ENCODE results near the gene ZNF365. TPM values are rescaled to one million over a fixed set of nuclear protein-coding genes. Genes with fewer than 3 reads are reported as not detected.

ZNF365 gene
- total and polyA plus RNA-seq, 2 of the 8 experiments (the other 6 are each of a cell fraction or from before 2014, with no cell fraction given): 0.41 to 0.43 TPM

DNA sequence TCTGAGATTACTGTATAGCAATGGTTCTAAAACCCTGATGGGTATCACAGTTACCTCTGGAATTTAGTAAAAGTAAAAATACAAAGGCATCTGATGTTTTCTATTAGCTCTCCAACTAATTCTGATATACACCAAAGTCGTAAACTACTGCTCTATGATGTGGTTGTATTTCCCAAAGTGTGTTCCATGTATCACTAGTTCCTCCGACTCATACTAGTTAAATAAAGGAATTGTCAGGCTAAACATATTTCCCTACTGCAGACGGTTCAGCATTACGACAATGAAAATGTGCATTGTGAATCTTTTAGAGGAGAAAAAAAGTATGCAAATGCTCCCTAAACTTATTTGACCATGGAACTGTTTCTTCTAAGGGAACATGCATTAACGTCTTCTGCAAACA lies 38.9 kb downstream of the ZNF365 start:
- 96% methylated on average over 5 of the region's 5 CpGs; no CpG with 5 or more reads in 1 of the 2 experiments for WGBS, 2 experiments (ENCODE audit: extremely low coverage in 1 of 2, insufficient coverage in 1 of 2, insufficient read length in 1 of 2, insufficient replicate concordance in 2 of 2, low coverage in 1 of 2, low lambda C conversion rate in 2 of 2, missing lambda C conversion rate in 1 of 2)
- Histone ChIP-seq H3K14ac (ENCODE audit: insufficient read length) (no peak overlapping the region), H2BK12ac (ENCODE audit: low read depth, low read length) (no peak overlapping the region), H2AK5ac (ENCODE audit: low read depth, low read length) (no peak overlapping the region), H4K8ac (ENCODE audit: extremely low read depth, insufficient read depth, low read length) (no peak overlapping the region), H2AFZ (ENCODE audit: low read length) (no peak overlapping the region), H3K36me3 (ENCODE audit: control insufficient read depth in 2 of 4, insufficient read depth in 4 of 4, low read length in 3 of 4) (no peaks in the 10 kb centered on the region), H3K27me3 (replicated peaks in 1 of 4; ENCODE audit: control insufficient read depth in 3 of 4, extremely low read depth in 1 of 4, insufficient read depth in 3 of 4, low read length in 3 of 4) (no peaks in the 10 kb centered on the region), H3K23ac (ENCODE audit: insufficient read length) (no peak overlapping the region), H3K4me3 (ENCODE audit: extremely low read depth in 1 of 4, insufficient read depth in 2 of 4, low read depth in 3 of 4, low read length in 4 of 4) (no peak overlapping the region), H3K4ac (replicated peaks; ENCODE audit: insufficient read length, low read depth, low read length) (no peak overlapping the region), H3K79me1 (ENCODE audit: low read depth, low read length) (no peaks in the 10 kb centered on the region), H2BK15ac (ENCODE audit: low read length) (no peak overlapping the region), H3K4me2 (ENCODE audit: insufficient read depth in 1 of 2, low read depth in 2 of 2, low read length in 2 of 2) (no peak overlapping the region), H3K4me1 (replicated peaks in 1 of 4; ENCODE audit: control insufficient read depth in 3 of 4, insufficient read depth in 4 of 4, low read length in 3 of 4) (no peaks in the 10 kb centered on the region), H2BK120ac (replicated peaks; ENCODE audit: low read depth, low read length) (no peak overlapping the region), H3K18ac (ENCODE audit: extremely low read depth, low read length) (no peak overlapping the region), H3K9me3 (ENCODE audit: insufficient read depth in 2 of 2, low read depth in 1 of 2, low read length in 1 of 2) (peaks cover 0 to 3% of the 10 kb centered on the region in 2 experiments; a peak in 1 of 4 replicates), H3K56ac (replicated peaks; ENCODE audit: insufficient read length, low read depth, low read length) (no peak overlapping the region), H3K9ac (replicated peaks in 1 of 4; ENCODE audit: extremely low read depth in 1 of 4, low read depth in 3 of 4, low read length in 3 of 4) (no peak overlapping the region), H2BK20ac (ENCODE audit: low read length) (no peak overlapping the region), H3K27ac (ENCODE audit: low read depth, low read length) (no peak overlapping the region), H4K20me1 (replicated peaks in 1 of 2; ENCODE audit: control insufficient read depth in 1 of 2, insufficient read depth in 2 of 2, low read length in 2 of 2) (no peaks in the 10 kb centered on the region), H4K5ac (ENCODE audit: insufficient read length, low read depth, low read length) (no peak overlapping the region), H3K79me2 (ENCODE audit: control insufficient read depth in 1 of 2, insufficient read depth in 2 of 2, low read length in 2 of 2) (no peaks in the 10 kb centered on the region), H3K23me2 (ENCODE audit: low read depth, low read length) (no peaks in the 10 kb centered on the region), H2BK5ac (ENCODE audit: low read depth, low read length) (no peak overlapping the region), H4K91ac (replicated peaks; ENCODE audit: insufficient read length, low read length) (no peak overlapping the region)
- no peak for FAIRE-seq
- CTCF ChIA-PET (ENCODE audit: partially characterized antibody): interaction anchor here (1.1 kb wide), 1 partner anchor 33 kb away, joined by 3 read pairs; no protein-coding TSS in a partner anchor
- DNase-seq (ENCODE audit: low read depth in 1 of 2, low spot score in 2 of 2): no peak
- POLR2A ChIA-PET (ENCODE audit: partially characterized antibody): no interaction called here

All from H1 (cell line).